Stomach (tissue), 4 donors: ENCODE measurements around the gene SLC44A1.

Experiments
- CTCF ChIP-seq, 7 experiments: fragments of 450-650 bp in 4 of 7; fragments of 200-600 bp in 3 of 7; sonication (generic) in 3 of 7; IDR thresholded peaks; one replicate each; pipeline ENCODE4 v1.5.1; 2016 to 2019; ENCODE audit warnings: antibody characterized with exemption in 7 of 7, control low read depth in 2 of 7, mild to moderate bottlenecking in 1 of 7
- POLR2A ChIP-seq, 4 donors: fragments of 450-650 bp; IDR thresholded peaks; one replicate each; pipeline ENCODE4 v1.6.1; 2016; ENCODE audit warnings: antibody characterized with exemption in 4 of 4, control low read depth in 2 of 4, mild to moderate bottlenecking in 1 of 4, moderate library complexity in 1 of 4

GRCh38 chr9:105286098-105286497 lies 41.6 kb downstream of the SLC44A1 start:
- TF ChIP-seq CTCF (IDR thresholded peaks at IDR 0.05) (no peak), POLR2A (IDR thresholded peaks at IDR 0.05) (no peak)
